GM21529 (cell line): ENCODE data around the gene BRD2.
A peak's percentile ranks its signal among the peaks of the same experiment; 100 is the strongest.
"Not testable (repeated sequence)": the region's sequence is repeated elsewhere in the genome, so short reads cannot be mapped to it uniquely, and the experiment has no call there.

Experiments used
- ATAC-seq: cut with Tn5 transposase; IDR thresholded peaks from one replicate; pipeline ENCODE4 v1.9.1; 2021; ENCODE audit not compliant: unreplicated experiment

The BRD2 gene

GRCh38 chr6:32968093-32968866 lies at the start of gene BRD2:
Gene BRD2, plus strand, starts transcription at chr6:32968594. Its CDS starts 4,305 bp downstream, at chr6:32972899.
- ATAC-seq = peak; percentile 27

- no peak for ATAC-seq
These were observed 47.7 kb upstream of the BRD2 start for GRCh38 chr6:32920715-32921114.

- ATAC-seq = no peak
These were observed 46.3 kb upstream of the BRD2 start for GRCh38 chr6:32922083-32922482.

GRCh38 chr6:32931211-32931610 lies 37.2 kb upstream of the BRD2 start:
- ATAC-seq = no peak

GRCh38 chr6:32932132-32932868 lies 36.1 kb upstream of the BRD2 start:
- ATAC-seq = no peak

GRCh38 chr6:32933661-32934085 lies 34.7 kb upstream of the BRD2 start:
- no peak for ATAC-seq

GRCh38 chr6:32935551-32936238 lies 32.7 kb upstream of the BRD2 start:
- ATAC-seq = no peak

GRCh38 chr6:32936239-32937152 lies 31.9 kb upstream of the BRD2 start:
- no peak for ATAC-seq

GRCh38 chr6:32937230-32937633 lies 31.2 kb upstream of the BRD2 start:
- no peak for ATAC-seq

GRCh38 chr6:32938494-32938893 lies 29.9 kb upstream of the BRD2 start:
- no peak for ATAC-seq

GRCh38 chr6:32940656-32941213 lies 27.7 kb upstream of the BRD2 start, which contains the start of gene HLA-DMB:
Gene HLA-DMB, minus strand, starts transcription at chr6:32941028. Its CDS starts 221 bp downstream, at chr6:32940807.
- ATAC-seq = peak; percentile 60

- ATAC-seq = peak; percentile 51
These were observed 27.1 kb upstream of the BRD2 start for GRCh38 chr6:32941214-32941768.

- not testable (repeated sequence) for ATAC-seq
These were observed 25.8 kb upstream of the BRD2 start for GRCh38 chr6:32942555-32943123.

GRCh38 chr6:32943864-32944649 lies 24.3 kb upstream of the BRD2 start:
- peak; percentile 47 for ATAC-seq

- ATAC-seq = no peak
These were observed 23.2 kb upstream of the BRD2 start for GRCh38 chr6:32945108-32945760.

GRCh38 chr6:32945953-32946352 lies 22.4 kb upstream of the BRD2 start:
- no peak for ATAC-seq

- ATAC-seq = no peak
These were observed 21.5 kb upstream of the BRD2 start for GRCh38 chr6:32946893-32947292.
